ENCODE measurements around the gene TBL1X.

- no peak for TF ChIP-seq CTCF (IDR thresholded peaks at IDR 0.05)
- TF ChIP-seq POLR2A (IDR thresholded peaks at IDR 0.05) = no peak
Measured at GRCh38 chrX:9518051-9518450, 53.2 kb downstream of the TBL1X start.
